ENCODE measurements around the gene DCC. TPM values are rescaled to one million over a fixed set of nuclear protein-coding genes. Genes with fewer than 3 reads are reported as not detected.

DCC gene
- total and polyA plus RNA-seq, 10 donors: 0.03 to 9.2 (median 0.91) TPM; not detected in 1

- Histone ChIP-seq H3K9me3 (no peaks in the 10 kb centered on the region), H3K36me3 (no peaks in the 10 kb centered on the region), H3K4me3 (no peak overlapping the region), H3K27ac (no peak overlapping the region), H3K4me1 (no peaks in the 10 kb centered on the region), H3K27me3 (replicated peaks in 1 of 7) (no peaks in the 10 kb centered on the region)
- intact Hi-C loops (cut with DNase I; ENCODE audit: low total_unique reads): no loop called here
- WGBS, 5 donors: 72 to 86% (median 73%) methylated on average over 6 of the region's 6 CpGs
- no peak for TF ChIP-seq POLR2AphosphoS5 (IDR thresholded peaks at IDR 0.05)
- no peak for TF ChIP-seq CTCF (IDR thresholded peaks at IDR 0.05 in 8 of 11, conservative IDR thresholded peaks at IDR 0.05 in 3 of 11)
- no peak for TF ChIP-seq POLR2A (IDR thresholded peaks at IDR 0.05)
- no peak for DNase-seq
Observed at GRCh38 chr18:52546686-52547346, 206.8 kb downstream of the DCC start.

GRCh38 chr18:52553441-52553840 is 213.4 kb downstream of the DCC start:
- intact Hi-C loops (cut with DNase I; ENCODE audit: low total_unique reads): no loop called here

GRCh38 chr18:52554180-52554579 is 214.2 kb downstream of the DCC start:
- Histone ChIP-seq H3K9me3 (no peaks in the 10 kb centered on the region), H3K4me1 (no peaks in the 10 kb centered on the region), H3K4me3 (no peak overlapping the region), H3K36me3 (no peaks in the 10 kb centered on the region), H3K27ac (no peak overlapping the region), H3K27me3 (replicated peaks in 1 of 7) (no peaks in the 10 kb centered on the region)
- intact Hi-C loops (cut with DNase I; ENCODE audit: low total_unique reads): no loop called here
- 26 to 45% (median 34%) methylated on average over 1 of the region's 1 CpG for WGBS, 5 donors
- no peak for TF ChIP-seq CTCF (IDR thresholded peaks at IDR 0.05 in 8 of 11, conservative IDR thresholded peaks at IDR 0.05 in 3 of 11)
- TF ChIP-seq POLR2A (IDR thresholded peaks at IDR 0.05): no peak
- no peak for TF ChIP-seq POLR2AphosphoS5 (IDR thresholded peaks at IDR 0.05)
- no peak for DNase-seq

More at GRCh38 chr18:52553441-52553840, 213.4 kb downstream of the DCC start:
- Histone ChIP-seq H3K9me3 (no peaks in the 10 kb centered on the region), H3K4me3 (no peak overlapping the region), H3K4me1 (no peaks in the 10 kb centered on the region), H3K36me3 (no peaks in the 10 kb centered on the region), H3K27me3 (replicated peaks in 1 of 7) (no peaks in the 10 kb centered on the region), H3K27ac (no peak overlapping the region)
- no peak for DNase-seq
- 74 to 94% (median 81%) methylated on average over 1 of the region's 1 CpG for WGBS, 5 donors
- no peak for TF ChIP-seq POLR2AphosphoS5 (IDR thresholded peaks at IDR 0.05)
- no peak for TF ChIP-seq POLR2A (IDR thresholded peaks at IDR 0.05)
- no peak for TF ChIP-seq CTCF (IDR thresholded peaks at IDR 0.05 in 8 of 11, conservative IDR thresholded peaks at IDR 0.05 in 3 of 11)

GRCh38 chr18:52567360-52567759 is 227.4 kb downstream of the DCC start:
- intact Hi-C loops (cut with DNase I; ENCODE audit: low total_unique reads): no loop called here
- WGBS, 5 donors: 60 to 71% (median 63%) methylated on average over 4 of the region's 4 CpGs
- TF ChIP-seq POLR2A (IDR thresholded peaks at IDR 0.05) (no peak), CTCF (IDR thresholded peaks at IDR 0.05 in 8 of 11, conservative IDR thresholded peaks at IDR 0.05 in 3 of 11) (no peak), POLR2AphosphoS5 (IDR thresholded peaks at IDR 0.05) (no peak)

More at GRCh38 chr18:52567360-52567759, 227.4 kb downstream of the DCC start:
- DNase-seq: no peak
- H3K9me3 ChIP-seq: no peaks in the 10 kb centered on the region
- H3K4me1 ChIP-seq: no peaks in the 10 kb centered on the region
- no peak overlapping the region for H3K27ac ChIP-seq
- H3K27me3 ChIP-seq (replicated peaks in 1 of 7): no peaks in the 10 kb centered on the region
- no peak overlapping the region for H3K4me3 ChIP-seq
- no peaks in the 10 kb centered on the region for H3K36me3 ChIP-seq

Data from spleen (tissue), 11 donors.